GM12873 (cell line): ENCODE data around the gene MRPL28.

Experiments used
- CTCF ChIP-seq: IDR thresholded peaks from 2 replicates; pipeline ENCODE4 v1.5.1; 2012; ENCODE audit warnings: low read depth, mild to moderate bottlenecking, moderate library complexity, low read length, control low read depth; ENCODE audit not compliant: insufficient read depth; ENCODE audit errors: missing control alignments

Gene MRPL28

GRCh38 chr16:381789-382717 is 11.7 kb upstream of the MRPL28 start, which contains the start of gene PGAP6:
TSS of gene PGAP6 (minus strand) at chr16:381978. CDS start at chr16:381821, 157 bp downstream.
- TF ChIP-seq CTCF = no peak

- no peak for TF ChIP-seq CTCF
Measured at GRCh38 chr16:381012-381788, 10.9 kb upstream of the MRPL28 start.

GRCh38 chr16:380762-381011 is 10.3 kb upstream of the MRPL28 start:
- TF ChIP-seq CTCF = no peak

- no peak for TF ChIP-seq CTCF
Measured at GRCh38 chr16:379961-380761, 9.8 kb upstream of the MRPL28 start.

DNA sequence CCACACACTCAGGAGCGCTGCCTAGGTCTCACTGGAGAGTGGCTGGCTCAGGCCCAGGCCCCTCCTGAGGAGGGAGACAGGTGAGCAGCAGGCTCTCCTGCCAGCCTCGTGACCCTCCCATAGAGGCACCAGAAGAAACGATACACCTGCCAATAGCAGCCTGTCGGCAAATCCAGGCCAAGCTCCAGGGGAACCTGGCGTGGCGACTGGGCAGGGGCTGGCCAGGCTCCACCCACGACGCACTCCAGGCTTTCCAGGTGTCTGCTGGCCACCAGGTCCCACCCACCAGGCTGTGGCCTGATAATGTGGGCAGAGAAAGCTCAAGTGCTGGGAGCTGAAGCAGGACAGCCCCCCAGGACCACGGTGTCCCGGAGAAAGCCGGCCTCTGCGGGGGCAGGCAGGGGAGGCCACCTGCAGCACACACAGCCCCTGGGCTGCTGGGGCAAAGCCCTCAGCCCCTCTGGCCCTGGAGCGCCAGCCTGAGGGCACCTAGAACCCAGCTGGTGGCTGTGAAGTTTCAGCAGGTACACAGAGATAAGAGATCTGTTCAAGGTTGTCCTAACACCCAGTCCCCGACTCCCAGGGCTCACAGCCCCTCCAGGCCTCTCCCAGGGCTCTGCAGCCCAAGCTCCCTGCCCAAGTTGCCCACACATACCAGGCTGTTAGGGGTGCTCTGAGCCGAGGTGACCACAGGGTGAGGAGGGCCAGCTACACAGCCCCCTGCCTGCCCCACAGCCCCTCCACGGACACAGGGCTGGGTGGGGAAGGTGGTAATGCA is 9.0 kb upstream of the MRPL28 start:
- TF ChIP-seq CTCF = no peak

DNA sequence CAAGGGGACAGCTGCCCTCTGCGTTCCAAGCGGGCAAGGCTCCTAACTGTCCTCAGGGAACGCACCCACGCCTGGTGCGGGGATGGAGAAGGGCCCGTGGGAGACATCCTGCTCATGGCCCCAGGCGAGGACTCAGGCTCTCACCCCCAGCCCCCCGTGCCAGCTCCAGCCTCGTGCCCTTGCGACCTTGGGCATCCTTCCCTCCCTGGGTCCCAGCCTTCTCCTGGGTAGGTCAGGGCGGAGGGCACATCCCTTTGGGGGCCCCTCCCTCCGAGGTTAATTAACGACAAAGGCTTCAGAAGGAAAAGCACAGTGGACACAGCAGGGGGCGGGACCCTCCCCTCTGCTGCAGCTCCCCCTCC is 8.5 kb upstream of the MRPL28 start:
- no peak for TF ChIP-seq CTCF
